H9 (cell line): ENCODE measurements around the gene M6PR. TPM values are rescaled to one million over a fixed set of nuclear protein-coding genes. Genes with fewer than 3 reads are reported as not detected.

Experiments
- DNase-seq: peaks from one replicate; pipeline ENCODE4 v3.0.0-alpha.2; 2017
- H2AFZ ChIP-seq: one replicate; pipeline ENCODE4 v1.6.1; 2013; ENCODE audit warnings: mild to moderate bottlenecking, low read length, control low read depth, moderate library complexity
- H2AK5ac ChIP-seq: 2 replicates; pipeline ENCODE4 v1.6.1; 2013; ENCODE audit warnings: low read length, control low read depth, mixed read lengths; ENCODE audit not compliant: insufficient read length
- H2BK120ac ChIP-seq: one replicate; pipeline ENCODE4 v1.6.1; 2013; ENCODE audit warnings: low read depth, mild to moderate bottlenecking, low read length, control low read depth, inconsistent platforms; ENCODE audit not compliant: poor library complexity, severe bottlenecking
- H2BK12ac ChIP-seq: 2 replicates; pipeline ENCODE4 v1.6.1; 2013; ENCODE audit warnings: low read length, control low read depth, mixed read lengths, low read depth; ENCODE audit not compliant: insufficient read length
- H2BK15ac ChIP-seq: 2 replicates; pipeline ENCODE4 v1.6.1; 2013; ENCODE audit warnings: low read depth, low read length, control low read depth
- H2BK20ac ChIP-seq: one replicate; pipeline ENCODE4 v1.6.1; 2013; ENCODE audit warnings: low read depth, mild to moderate bottlenecking, low read length, control low read depth, inconsistent platforms; ENCODE audit not compliant: poor library complexity, severe bottlenecking
- H2BK5ac ChIP-seq: 2 replicates; pipeline ENCODE4 v1.6.1; 2013; ENCODE audit warnings: low read length, control low read depth, mixed read lengths; ENCODE audit not compliant: insufficient read length
- H3K14ac ChIP-seq: 2 replicates; pipeline ENCODE4 v1.6.1; 2013; ENCODE audit warnings: low read length, control low read depth; ENCODE audit not compliant: insufficient read depth
- H3K18ac ChIP-seq: 2 replicates; pipeline ENCODE4 v1.6.1; 2013; ENCODE audit warnings: low read depth, mild to moderate bottlenecking, mixed read lengths, low read length, control low read depth; ENCODE audit not compliant: insufficient read length
- H3K23ac ChIP-seq: 2 replicates; pipeline ENCODE4 v1.6.1; 2013; ENCODE audit warnings: low read length, control low read depth, mixed read lengths, low read depth; ENCODE audit not compliant: insufficient read length
- H3K23me2 ChIP-seq: 2 replicates; pipeline ENCODE4 v1.6.1; 2013; ENCODE audit warnings: low read depth, mild to moderate bottlenecking, mixed read lengths, low read length, control low read depth; ENCODE audit not compliant: insufficient read length, poor library complexity, severe bottlenecking
- H3K27ac ChIP-seq: 2 replicates; pipeline ENCODE4 v1.5.1; 2013; ENCODE audit warnings: low read length, control low read depth, mixed read lengths, low read depth; ENCODE audit not compliant: insufficient read length
- H3K27me3 ChIP-seq: 2 replicates; pipeline ENCODE4 v1.6.1; 2013; ENCODE audit warnings: low read length, control low read depth, inconsistent platforms; ENCODE audit not compliant: insufficient read depth
- H3K4ac ChIP-seq: 2 replicates; pipeline ENCODE4 v1.6.1; 2013; ENCODE audit warnings: low read depth, mild to moderate bottlenecking, control low read depth, inconsistent platforms, low read length, moderate library complexity
- H3K4me1 ChIP-seq: 2 replicates; pipeline ENCODE4 v1.6.1; 2013; ENCODE audit warnings: low read length, control low read depth, inconsistent platforms; ENCODE audit not compliant: insufficient read depth
- H3K4me2 ChIP-seq: 2 replicates; pipeline ENCODE4 v1.6.1; 2013; ENCODE audit warnings: low read length, control low read depth, mixed read lengths; ENCODE audit not compliant: insufficient read length, insufficient read depth
- H3K56ac ChIP-seq: 2 replicates; pipeline ENCODE4 v1.6.1; 2013; ENCODE audit warnings: low read depth, mild to moderate bottlenecking, mixed read lengths, low read length, control low read depth; ENCODE audit not compliant: insufficient read length
- H3K79me1 ChIP-seq: 2 replicates; pipeline ENCODE4 v1.6.1; 2013; ENCODE audit warnings: low read depth, mild to moderate bottlenecking, moderate library complexity, low read length, control low read depth, inconsistent platforms; ENCODE audit not compliant: insufficient read depth, poor library complexity, severe bottlenecking
- H3K79me2 ChIP-seq: 2 replicates; pipeline ENCODE4 v1.6.1; 2013; ENCODE audit warnings: low read length, control low read depth, inconsistent platforms; ENCODE audit not compliant: insufficient read depth
- H3K9ac ChIP-seq: 2 replicates; pipeline ENCODE4 v1.6.1; 2013; ENCODE audit warnings: low read length, control low read depth, mixed read lengths; ENCODE audit not compliant: insufficient read length; ENCODE audit errors: extremely low read depth
- H3K9me3 ChIP-seq: one replicate; pipeline ENCODE4 v1.6.1; 2013; ENCODE audit warnings: low read depth, low read length, inconsistent platforms; ENCODE audit not compliant: control insufficient read depth
- H3T11ph ChIP-seq: one replicate; pipeline ENCODE4 v1.6.1; 2013; ENCODE audit warnings: mild to moderate bottlenecking, low read length, control low read depth, inconsistent platforms
- H4K20me1 ChIP-seq: one replicate; pipeline ENCODE4 v1.6.1; 2013; ENCODE audit not compliant: control insufficient read depth, insufficient read length, insufficient read depth
- H4K5ac ChIP-seq: 2 replicates; pipeline ENCODE4 v1.6.1; 2013; ENCODE audit warnings: low read depth, mild to moderate bottlenecking, mixed read lengths, low read length, control low read depth; ENCODE audit not compliant: insufficient read length
- H4K8ac ChIP-seq: replicated peaks from 2 replicates; pipeline ENCODE4 v1.6.1; 2013; ENCODE audit warnings: low read length, control low read depth, mixed read lengths, low read depth; ENCODE audit not compliant: insufficient read length
- H4K91ac ChIP-seq: 2 replicates; pipeline ENCODE4 v1.6.1; 2013; ENCODE audit warnings: low read depth, mild to moderate bottlenecking, moderate library complexity, mixed read lengths, low read length, control low read depth; ENCODE audit not compliant: insufficient read length
- H3K27ac Mint-ChIP-seq, 3 experiments: 2 replicates in 2 of 3; 3 replicates in 1 of 3; pipeline ENCODE4 v1.8.0; 2020 to 2021; ENCODE audit warnings: mixed read lengths in 3 of 3, mild to moderate bottlenecking in 1 of 3, moderate library complexity in 1 of 3
- H3K27me3 Mint-ChIP-seq: 2 replicates; pipeline ENCODE4 v1.8.0; 2021; ENCODE audit warnings: low read depth, mild to moderate bottlenecking, moderate library complexity, mixed read lengths
- H3K36me3 Mint-ChIP-seq, 3 experiments: 2 replicates in 2 of 3; 3 replicates in 1 of 3; pipeline ENCODE4 v1.8.0; 2020 to 2021; ENCODE audit warnings: low read depth in 3 of 3, mixed read lengths in 3 of 3; ENCODE audit not compliant: insufficient read depth in 1 of 3
- H3K4me1 Mint-ChIP-seq, 2 experiments: 2 replicates each; pipeline ENCODE4 v1.8.0; 2020; ENCODE audit warnings: mixed read lengths in 2 of 2
- H3K4me3 Mint-ChIP-seq, 2 experiments: 2 replicates in 1 of 2; 3 replicates in 1 of 2; pipeline ENCODE4 v1.8.0; 2020 to 2021; ENCODE audit warnings: mild to moderate bottlenecking in 2 of 2, mixed read lengths in 2 of 2, moderate library complexity in 1 of 2
- H3K9me3 Mint-ChIP-seq, 2 experiments: 2 replicates in 1 of 2; 3 replicates in 1 of 2; pipeline ENCODE4 v1.8.0; 2020; ENCODE audit warnings: mild to moderate bottlenecking in 2 of 2, mixed read lengths in 2 of 2, moderate library complexity in 1 of 2
- WGBS: extraction: QIAGEN DNeasy Blood & Tissue Kit; methylation state at CpG from one replicate; pipeline ENCODE4 v1.1.7; 2013; ENCODE audit warnings: missing lambda C conversion rate, low lambda C conversion rate, mixed read lengths; ENCODE audit not compliant: insufficient read length; ENCODE audit errors: extremely low coverage; 5-methylcytosine and 5-hydroxymethylcytosine counted together
- total RNA-seq: library from RNA; stranded (reverse); gene quantifications from 2 replicates; pipeline ENCODE4 v1.2.1, GENCODE V29; 2021
- TF ChIP-seq, protein P1 (sequence below): fragments of 200-600 bp; sonication (generic); conservative IDR thresholded peaks from 3 replicates; pipeline ENCODE4 v1.8.0; 2021; ENCODE audit warnings: antibody characterized with exemption, mild to moderate bottlenecking

The M6PR gene
- total RNA-seq, 1 experiment from 2014 or later: 163 TPM

DNA sequence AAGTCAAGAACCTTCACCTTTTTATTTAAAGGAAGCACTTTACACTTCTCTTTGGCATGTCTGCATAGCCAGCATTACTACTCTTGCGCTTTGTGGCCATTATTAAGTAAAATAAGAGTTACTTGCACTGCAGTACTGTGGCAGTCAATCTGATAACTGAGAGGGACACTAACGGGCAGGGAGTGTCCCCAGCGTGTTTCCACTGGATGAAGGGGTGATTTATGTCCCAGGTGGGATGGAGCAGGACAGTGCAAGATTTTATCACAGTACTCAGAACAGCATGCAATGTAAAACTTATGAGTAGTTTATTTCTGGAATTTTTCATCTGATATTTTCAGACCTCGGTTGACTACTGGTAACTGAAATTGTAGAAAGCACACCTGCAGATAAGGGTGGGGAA, 8.1 kb upstream of the M6PR start:
- no peak overlapping the region for H3K4ac ChIP-seq
- H4K91ac ChIP-seq: no peak overlapping the region
- no peak overlapping the region for H2BK5ac ChIP-seq
- H3K79me1 ChIP-seq: no peaks in the 10 kb centered on the region
- no peaks in the 10 kb centered on the region for H4K20me1 ChIP-seq
- Mint-ChIP-seq H3K36me3 (peaks cover 33 to 53% (median 39%) of the 10 kb centered on the region in 3 experiments), H3K4me3 (no peak overlapping the region), H3K27me3 (no peaks in the 10 kb centered on the region), H3K27ac (no peak overlapping the region), H3K4me1 (peaks cover 0 to 3% of the 10 kb centered on the region in 2 experiments; a peak in 1 of 4 replicates), H3K9me3 (peaks cover 19 to 23% of the 10 kb centered on the region in 2 experiments)
- DNase-seq: no peak
- H3K18ac ChIP-seq: no peak overlapping the region
- no peak overlapping the region for H2BK12ac ChIP-seq
- peaks cover 25% of the 10 kb centered on the region for H3K9me3 ChIP-seq
- no peak overlapping the region for H3T11ph ChIP-seq
- H2BK15ac ChIP-seq: no peak overlapping the region
- no peak overlapping the region for H4K5ac ChIP-seq
- no peaks in the 10 kb centered on the region for H3K4me1 ChIP-seq
- H3K27me3 ChIP-seq: no peaks in the 10 kb centered on the region
- H2AFZ ChIP-seq: no peak overlapping the region
- no peak overlapping the region for H3K56ac ChIP-seq
- H3K27ac ChIP-seq: no peak overlapping the region
- H3K9ac ChIP-seq: no peak overlapping the region
- TF ChIP-seq, protein P1, sequence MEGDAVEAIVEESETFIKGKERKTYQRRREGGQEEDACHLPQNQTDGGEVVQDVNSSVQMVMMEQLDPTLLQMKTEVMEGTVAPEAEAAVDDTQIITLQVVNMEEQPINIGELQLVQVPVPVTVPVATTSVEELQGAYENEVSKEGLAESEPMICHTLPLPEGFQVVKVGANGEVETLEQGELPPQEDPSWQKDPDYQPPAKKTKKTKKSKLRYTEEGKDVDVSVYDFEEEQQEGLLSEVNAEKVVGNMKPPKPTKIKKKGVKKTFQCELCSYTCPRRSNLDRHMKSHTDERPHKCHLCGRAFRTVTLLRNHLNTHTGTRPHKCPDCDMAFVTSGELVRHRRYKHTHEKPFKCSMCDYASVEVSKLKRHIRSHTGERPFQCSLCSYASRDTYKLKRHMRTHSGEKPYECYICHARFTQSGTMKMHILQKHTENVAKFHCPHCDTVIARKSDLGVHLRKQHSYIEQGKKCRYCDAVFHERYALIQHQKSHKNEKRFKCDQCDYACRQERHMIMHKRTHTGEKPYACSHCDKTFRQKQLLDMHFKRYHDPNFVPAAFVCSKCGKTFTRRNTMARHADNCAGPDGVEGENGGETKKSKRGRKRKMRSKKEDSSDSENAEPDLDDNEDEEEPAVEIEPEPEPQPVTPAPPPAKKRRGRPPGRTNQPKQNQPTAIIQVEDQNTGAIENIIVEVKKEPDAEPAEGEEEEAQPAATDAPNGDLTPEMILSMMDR: no peak
- no peak overlapping the region for H3K14ac ChIP-seq
- H2BK20ac ChIP-seq: no peak overlapping the region
- H4K8ac ChIP-seq: no peak overlapping the region
- whole genome bisulfite sequencing: no CpG with 5 or more reads among the region's 4 CpGs
- H2AK5ac ChIP-seq: no peak overlapping the region
- H2BK120ac ChIP-seq: no peak overlapping the region
- no peaks in the 10 kb centered on the region for H3K79me2 ChIP-seq
- no peak overlapping the region for H3K4me2 ChIP-seq
- no peaks in the 10 kb centered on the region for H3K23me2 ChIP-seq
- H3K23ac ChIP-seq: no peak overlapping the region
